ENCODE results near the gene APC.
"Not testable (repeated sequence)": the region's sequence is repeated elsewhere in the genome, so short reads cannot be mapped to it uniquely, and the experiment has no call there.

APC gene

GRCh38 chr5:112848116-112848811, 110.6 kb downstream of the APC start:
- Histone ChIP-seq H3K27ac (ENCODE audit: low read length) (no peak overlapping the region), H3K27me3 (ENCODE audit: control insufficient read depth, insufficient read depth, low read length) (no peaks in the 10 kb centered on the region), H3K4me1 (ENCODE audit: control insufficient read depth, insufficient read depth, low read length) (peaks cover 2% of the 10 kb centered on the region; the same call in 1 of the 2 replicates), H3K36me3 (ENCODE audit: control insufficient read depth, insufficient read depth, low read length) (no peaks in the 10 kb centered on the region), H3K4me3 (ENCODE audit: low read length) (no peak overlapping the region), H3K9me3 (ENCODE audit: control insufficient read depth, insufficient read depth, low read length) (no peaks in the 10 kb centered on the region)
- WGBS (ENCODE audit: insufficient coverage, insufficient read length) = no CpG with 5 or more reads among the region's 8 CpGs
- DNase-seq (ENCODE audit: low read depth, low spot score) = peak; percentile 74

GRCh38 chr5:112849912-112850311, 112.2 kb downstream of the APC start:
- H3K4me1 ChIP-seq (ENCODE audit: control insufficient read depth, insufficient read depth, low read length) = peaks cover 2% of the 10 kb centered on the region; the same call in 1 of the 2 replicates
- no peaks in the 10 kb centered on the region for H3K27me3 ChIP-seq (ENCODE audit: control insufficient read depth, insufficient read depth, low read length)
- no peak overlapping the region for H3K27ac ChIP-seq (ENCODE audit: low read length)
- no peaks in the 10 kb centered on the region for H3K36me3 ChIP-seq (ENCODE audit: control insufficient read depth, insufficient read depth, low read length)
- no peak overlapping the region for H3K4me3 ChIP-seq (ENCODE audit: low read length)
- no CpG with 5 or more reads among the region's 2 CpGs for WGBS (ENCODE audit: insufficient coverage, insufficient read length)
- no peak for DNase-seq (ENCODE audit: low read depth, low spot score)
- no peaks in the 10 kb centered on the region for H3K9me3 ChIP-seq (ENCODE audit: control insufficient read depth, insufficient read depth, low read length)

GRCh38 chr5:112854651-112855050, 117.0 kb downstream of the APC start:
- no peak overlapping the region for H3K4me3 ChIP-seq (ENCODE audit: low read length)
- H3K9me3 ChIP-seq (ENCODE audit: control insufficient read depth, insufficient read depth, low read length) = no peaks in the 10 kb centered on the region
- H3K27me3 ChIP-seq (ENCODE audit: control insufficient read depth, insufficient read depth, low read length) = no peaks in the 10 kb centered on the region
- no peaks in the 10 kb centered on the region for H3K4me1 ChIP-seq (ENCODE audit: control insufficient read depth, insufficient read depth, low read length)
- no peak overlapping the region for H3K27ac ChIP-seq (ENCODE audit: low read length)
- no peak for DNase-seq (ENCODE audit: low read depth, low spot score)
- no CpG with 5 or more reads among the region's 1 CpG for WGBS (ENCODE audit: insufficient coverage, insufficient read length)
- no peaks in the 10 kb centered on the region for H3K36me3 ChIP-seq (ENCODE audit: control insufficient read depth, insufficient read depth, low read length)

GRCh38 chr5:112857866-112858265, 120.2 kb downstream of the APC start:
- no peaks in the 10 kb centered on the region for H3K9me3 ChIP-seq (ENCODE audit: control insufficient read depth, insufficient read depth, low read length)
- H3K36me3 ChIP-seq (ENCODE audit: control insufficient read depth, insufficient read depth, low read length) = no peaks in the 10 kb centered on the region
- H3K4me3 ChIP-seq (ENCODE audit: low read length) = no peak overlapping the region
- no peak for DNase-seq (ENCODE audit: low read depth, low spot score)
- H3K27ac ChIP-seq (ENCODE audit: low read length) = no peak overlapping the region
- peaks cover 3% of the 10 kb centered on the region; the same call in 1 of the 2 replicates for H3K4me1 ChIP-seq (ENCODE audit: control insufficient read depth, insufficient read depth, low read length)
- 0 out of 2 replicates have a peak, but pooled peaks cover 1% of the 10 kb centered on the region for H3K27me3 ChIP-seq (ENCODE audit: control insufficient read depth, insufficient read depth, low read length)

- H3K27ac ChIP-seq (ENCODE audit: low read length); H3K36me3 ChIP-seq (ENCODE audit: control insufficient read depth, insufficient read depth, low read length); H3K4me1 ChIP-seq (ENCODE audit: control insufficient read depth, insufficient read depth, low read length); DNase-seq (ENCODE audit: low read depth, low spot score); H3K9me3 ChIP-seq (ENCODE audit: control insufficient read depth, insufficient read depth, low read length); H3K27me3 ChIP-seq (ENCODE audit: control insufficient read depth, insufficient read depth, low read length): not testable (repeated sequence)
- peak overlapping the region; percentile 21; the same call in 1 of the 2 replicates for H3K4me3 ChIP-seq (ENCODE audit: low read length)
- no CpG with 5 or more reads among the region's 11 CpGs for WGBS (ENCODE audit: insufficient coverage, insufficient read length)
Measured at GRCh38 chr5:112860571-112860928, 122.9 kb downstream of the APC start.

GRCh38 chr5:112860929-112861637, 123.4 kb downstream of the APC start, which contains the start of gene SRP19:
Gene SRP19, plus strand, starts transcription at chr5:112861287. Its CDS starts 90 bp downstream, at chr5:112861377.
- H3K27me3 ChIP-seq (ENCODE audit: control insufficient read depth, insufficient read depth, low read length) = 0 out of 2 replicates have a peak, but pooled peaks cover 1% of the 10 kb centered on the region

GRCh38 chr5:112861638-112861985, 123.9 kb downstream of the APC start:
- DNase-seq (ENCODE audit: low read depth, low spot score) = no peak
- no CpG with 5 or more reads among the region's 8 CpGs for WGBS (ENCODE audit: insufficient coverage, insufficient read length)
- Histone ChIP-seq H3K27me3 (ENCODE audit: control insufficient read depth, insufficient read depth, low read length) (0 out of 2 replicates have a peak, but pooled peaks cover 1% of the 10 kb centered on the region), H3K4me3 (ENCODE audit: low read length) (peak overlapping the region; percentile 95), H3K9me3 (ENCODE audit: control insufficient read depth, insufficient read depth, low read length) (no peaks in the 10 kb centered on the region), H3K4me1 (ENCODE audit: control insufficient read depth, insufficient read depth, low read length) (peaks cover 3% of the 10 kb centered on the region; the same call in 1 of the 2 replicates), H3K36me3 (ENCODE audit: control insufficient read depth, insufficient read depth, low read length) (peaks cover 4% of the 10 kb centered on the region; the same call in 1 of the 2 replicates), H3K27ac (ENCODE audit: low read length) (no peak overlapping the region)

More at GRCh38 chr5:112860929-112861637, 123.4 kb downstream of the APC start, which contains the start of gene SRP19:
- Histone ChIP-seq H3K27ac (ENCODE audit: low read length) (no peak within 1 kb of the TSS), H3K9me3 (ENCODE audit: control insufficient read depth, insufficient read depth, low read length) (no peaks in the 10 kb centered on the region), H3K4me3 (ENCODE audit: low read length) (peak within 1 kb of the TSS; percentile 95), H3K4me1 (ENCODE audit: control insufficient read depth, insufficient read depth, low read length) (peaks cover 3% of the 10 kb centered on the region; the same call in 1 of the 2 replicates), H3K36me3 (ENCODE audit: control insufficient read depth, insufficient read depth, low read length) (peaks cover 4% of the 10 kb centered on the region; the same call in 1 of the 2 replicates)
- WGBS (ENCODE audit: insufficient coverage, insufficient read length) = no CpG with 5 or more reads among the region's 47 CpGs
- DNase-seq (ENCODE audit: low read depth, low spot score) = peak; percentile 94

- peaks cover 3% of the 10 kb centered on the region; the same call in 1 of the 2 replicates for H3K4me1 ChIP-seq (ENCODE audit: control insufficient read depth, insufficient read depth, low read length)
- H3K36me3 ChIP-seq (ENCODE audit: control insufficient read depth, insufficient read depth, low read length) = peaks cover 6% of the 10 kb centered on the region; the same call in 1 of the 2 replicates
- H3K4me3 ChIP-seq (ENCODE audit: low read length) = peak overlapping the region; percentile 95; the same call in 1 of the 2 replicates
- no CpG with 5 or more reads among the region's 9 CpGs for WGBS (ENCODE audit: insufficient coverage, insufficient read length)
- H3K27ac ChIP-seq (ENCODE audit: low read length) = no peak overlapping the region
- DNase-seq (ENCODE audit: low read depth, low spot score) = no peak
- no peaks in the 10 kb centered on the region for H3K9me3 ChIP-seq (ENCODE audit: control insufficient read depth, insufficient read depth, low read length)
- 0 out of 2 replicates have a peak, but pooled peaks cover 1% of the 10 kb centered on the region for H3K27me3 ChIP-seq (ENCODE audit: control insufficient read depth, insufficient read depth, low read length)
Measured at GRCh38 chr5:112862085-112862484, 124.4 kb downstream of the APC start.

- Histone ChIP-seq H3K4me3 (ENCODE audit: low read length) (no peak overlapping the region), H3K27ac (ENCODE audit: low read length) (no peak overlapping the region), H3K9me3 (ENCODE audit: control insufficient read depth, insufficient read depth, low read length) (no peaks in the 10 kb centered on the region), H3K36me3 (ENCODE audit: control insufficient read depth, insufficient read depth, low read length) (peaks cover 6% of the 10 kb centered on the region; the same call in 1 of the 2 replicates), H3K27me3 (ENCODE audit: control insufficient read depth, insufficient read depth, low read length) (0 out of 2 replicates have a peak, but pooled peaks cover 1% of the 10 kb centered on the region), H3K4me1 (ENCODE audit: control insufficient read depth, insufficient read depth, low read length) (peaks cover 3% of the 10 kb centered on the region; the same call in 1 of the 2 replicates)
- no peak for DNase-seq (ENCODE audit: low read depth, low spot score)
- WGBS (ENCODE audit: insufficient coverage, insufficient read length) = no CpG with 5 or more reads among the region's 4 CpGs
Measured at GRCh38 chr5:112863549-112863948, 125.9 kb downstream of the APC start.

- no peak for DNase-seq (ENCODE audit: low read depth, low spot score)
- Histone ChIP-seq H3K36me3 (ENCODE audit: control insufficient read depth, insufficient read depth, low read length) (peaks cover 9% of the 10 kb centered on the region; the same call in 1 of the 2 replicates), H3K4me1 (ENCODE audit: control insufficient read depth, insufficient read depth, low read length) (peaks cover 3% of the 10 kb centered on the region; the same call in 1 of the 2 replicates), H3K4me3 (ENCODE audit: low read length) (no peak overlapping the region), H3K27me3 (ENCODE audit: control insufficient read depth, insufficient read depth, low read length) (0 out of 2 replicates have a peak, but pooled peaks cover 1% of the 10 kb centered on the region), H3K9me3 (ENCODE audit: control insufficient read depth, insufficient read depth, low read length) (no peaks in the 10 kb centered on the region), H3K27ac (ENCODE audit: low read length) (no peak overlapping the region)
- no CpG with 5 or more reads among the region's 3 CpGs for WGBS (ENCODE audit: insufficient coverage, insufficient read length)
Measured at GRCh38 chr5:112865128-112865527, 127.4 kb downstream of the APC start.
